Umbilical cord (tissue), 2 donors: ENCODE measurements around the gene NPNT. TPM values are rescaled to one million over a fixed set of nuclear protein-coding genes. Genes with fewer than 3 reads are reported as not detected.

Experiments
- DNase-seq: peaks from one replicate; pipeline ENCODE4 v3.0.0-alpha.2; 2015; ENCODE audit warnings: low spot score
- total RNA-seq: library from RNA; depleted of rRNA; stranded (reverse); fragments of >200 nt; gene quantifications from one replicate; pipeline ENCODE4 v1.2.3, GENCODE V29; 2014; ENCODE audit warnings: low replicate concordance; ENCODE audit not compliant: insufficient read depth

Gene NPNT
- total RNA-seq, 1 donor from 2014 or later, result 62.1 TPM

GRCh38 chr4:105912633-105913032 is 17.4 kb downstream of the NPNT start:
- DNase-seq, result no peak

GRCh38 chr4:105917171-105917685 is 22.0 kb downstream of the NPNT start:
- no peak for DNase-seq

GRCh38 chr4:105921301-105921700 is 26.0 kb downstream of the NPNT start:
- DNase-seq, result no peak

- DNase-seq, result peak; percentile 31
Measured at GRCh38 chr4:105923497-105924238, 28.4 kb downstream of the NPNT start.

GRCh38 chr4:105924341-105924740 is 29.1 kb downstream of the NPNT start:
- DNase-seq, result no peak

- DNase-seq, result no peak
Measured at GRCh38 chr4:105930698-105931097, 35.4 kb downstream of the NPNT start.

GRCh38 chr4:105933083-105933482 is 37.8 kb downstream of the NPNT start:
- DNase-seq, result no peak

- no peak for DNase-seq
Measured at GRCh38 chr4:105934386-105934785, 39.1 kb downstream of the NPNT start.

- peak; percentile 5 for DNase-seq
Measured at GRCh38 chr4:105936901-105937300, 41.6 kb downstream of the NPNT start.

- no peak for DNase-seq
Measured at GRCh38 chr4:105937759-105938158, 42.5 kb downstream of the NPNT start.

GRCh38 chr4:105943234-105943633 is 48.0 kb downstream of the NPNT start:
- no peak for DNase-seq

GRCh38 chr4:105944540-105944939 is 49.3 kb downstream of the NPNT start:
- peak; percentile 89 for DNase-seq

GRCh38 chr4:105946771-105947170 is 51.5 kb downstream of the NPNT start:
- no peak for DNase-seq

GRCh38 chr4:105950701-105951100 is 55.4 kb downstream of the NPNT start:
- DNase-seq, result no peak

- DNase-seq, result no peak
Measured at GRCh38 chr4:105951198-105951597, 55.9 kb downstream of the NPNT start.

- DNase-seq, result no peak
Measured at GRCh38 chr4:105952591-105952990, 57.3 kb downstream of the NPNT start.

- no peak for DNase-seq
Measured at GRCh38 chr4:105956569-105956968, 61.3 kb downstream of the NPNT start.

- no peak for DNase-seq
Measured at GRCh38 chr4:105957680-105958079, 62.4 kb downstream of the NPNT start.

- DNase-seq, result peak; percentile 80
Measured at GRCh38 chr4:105963461-105964400, 68.5 kb downstream of the NPNT start.

- DNase-seq, result no peak
Measured at GRCh38 chr4:105965183-105965800, 70.0 kb downstream of the NPNT start.

- peak; percentile 78 for DNase-seq
Measured at GRCh38 chr4:105966051-105966450, 70.8 kb downstream of the NPNT start.

- no peak for DNase-seq
Measured at GRCh38 chr4:105967058-105967658, 71.9 kb downstream of the NPNT start.
